Measurements from ENCODE around the gene FXN.

The FXN gene

GRCh38 chr9:69058101-69058500 is 22.5 kb downstream of the FXN start:
- TF ChIP-seq CTCF (IDR thresholded peaks at IDR 0.05), result no peak

- TF ChIP-seq CTCF (IDR thresholded peaks at IDR 0.05), result no peak
Measured at GRCh38 chr9:69060766-69061165, 25.2 kb downstream of the FXN start.

GRCh38 chr9:69062195-69062594 is 26.6 kb downstream of the FXN start:
- no peak for TF ChIP-seq CTCF (IDR thresholded peaks at IDR 0.05)

GRCh38 chr9:69063839-69064238 is 28.3 kb downstream of the FXN start:
- no peak for TF ChIP-seq CTCF (IDR thresholded peaks at IDR 0.05)

- TF ChIP-seq CTCF (IDR thresholded peaks at IDR 0.05), result no peak
Measured at GRCh38 chr9:69065660-69066059, 30.1 kb downstream of the FXN start.

GRCh38 chr9:69066955-69067354 is 31.4 kb downstream of the FXN start:
- TF ChIP-seq CTCF (IDR thresholded peaks at IDR 0.05), result no peak

GRCh38 chr9:69070201-69070600 is 34.6 kb downstream of the FXN start:
- TF ChIP-seq CTCF (IDR thresholded peaks at IDR 0.05), result no peak

- TF ChIP-seq CTCF (IDR thresholded peaks at IDR 0.05), result no peak
Measured at GRCh38 chr9:69071059-69071458, 35.5 kb downstream of the FXN start.
